Right ventricle myocardium superior (tissue), 1 donor: ENCODE results near the gene KCNK5. TPM values are rescaled to one million over a fixed set of nuclear protein-coding genes. Genes with fewer than 3 reads are reported as not detected.

ENCODE experiments used
- ATAC-seq: fragments of 200-7000 bp; cut with Tn5 transposase; one replicate; pipeline ENCODE4 v1.9.1; 2020; ENCODE audit warnings: mild to moderate bottlenecking; ENCODE audit not compliant: poor library complexity
- DNase-seq: peaks from one replicate; pipeline ENCODE4 v3.0.0-alpha.2; 2020
- intact Hi-C: fragments of 100-400 bp; cut with DNase I; formaldehyde crosslinking; loops from one replicate; pipeline ENCODE4 v1.11.2; 2022
- long read RNA-seq: library from polyadenylated mRNA; unstranded; transcript quantifications from one replicate; pipeline ENCODE4 v2.0.0, GENCODE V29; 2021
- total RNA-seq: library from RNA; stranded (reverse); fragmentation: NEBNext Ultra II Directional; extraction: Animal tissue kit (Norgen Biotek cat#: 25700); gene quantifications from one replicate; pipeline ENCODE4 v1.2.1, GENCODE V29; 2021
- donor health status: DM: no; HTN: yes; CAD: no; lungs with severe emphysema.

The KCNK5 gene
- 0.65 TPM for total RNA-seq
- long read RNA-seq, partial matches to known transcripts: 0 of 5 reads
- long read RNA-seq, other reads (novel, unspliced or antisense): 4 of 5 reads

- ATAC-seq (peak; percentile 96), DNase-seq (peak; percentile 86)
- intact Hi-C loops: no loop called here
Measured at GRCh38 chr6:39228992-39229767, at the start of gene KCNK5. Gene KCNK5 (minus strand): TSS chr6:39229475. CDS start chr6:39229111, 364 bp downstream.

GRCh38 chr6:39276379-39276995, 47.2 kb upstream of the KCNK5 start:
- ATAC-seq (no peak), DNase-seq (no peak)
- intact Hi-C loops: no loop called here

- DNase-seq (no peak), ATAC-seq (no peak)
- intact Hi-C loops: no loop called here
Measured at GRCh38 chr6:39274903-39275302, 45.6 kb upstream of the KCNK5 start.

- intact Hi-C loops: no loop called here
- DNase-seq (no peak), ATAC-seq (no peak)
Measured at GRCh38 chr6:39274471-39274870, 45.2 kb upstream of the KCNK5 start.

- ATAC-seq (no peak), DNase-seq (no peak)
- intact Hi-C loops: no loop called here
Measured at GRCh38 chr6:39273406-39273821, 44.1 kb upstream of the KCNK5 start.

- no peak for DNase-seq
- intact Hi-C loops: no loop called here
- no peak for ATAC-seq
Measured at GRCh38 chr6:39269961-39270360, 40.7 kb upstream of the KCNK5 start.

- intact Hi-C loops: no loop called here
- no peak for DNase-seq
- no peak for ATAC-seq
Measured at GRCh38 chr6:39268721-39269120, 39.4 kb upstream of the KCNK5 start.

- intact Hi-C loops: no loop called here
- no peak for ATAC-seq
Measured at GRCh38 chr6:39268171-39268570, 38.9 kb upstream of the KCNK5 start.

GRCh38 chr6:39266782-39267355, 37.6 kb upstream of the KCNK5 start:
- intact Hi-C loops: no loop called here
- no peak for DNase-seq
- no peak for ATAC-seq

More at GRCh38 chr6:39268171-39268570, 38.9 kb upstream of the KCNK5 start:
- no peak for DNase-seq

GRCh38 chr6:39266375-39266774, 37.1 kb upstream of the KCNK5 start:
- intact Hi-C loops: no loop called here
- DNase-seq (no peak), ATAC-seq (no peak)

- no peak for DNase-seq
- no peak for ATAC-seq
- intact Hi-C loops: no loop called here
Measured at GRCh38 chr6:39263303-39264037, 34.2 kb upstream of the KCNK5 start.

- DNase-seq (no peak), ATAC-seq (no peak)
- intact Hi-C loops: no loop called here
Measured at GRCh38 chr6:39261751-39262150, 32.5 kb upstream of the KCNK5 start.

GRCh38 chr6:39260953-39261352, 31.7 kb upstream of the KCNK5 start:
- no peak for DNase-seq
- ATAC-seq: no peak
- intact Hi-C loops: no loop called here

- ATAC-seq (no peak), DNase-seq (no peak)
- intact Hi-C loops: no loop called here
Measured at GRCh38 chr6:39260456-39260855, 31.2 kb upstream of the KCNK5 start.

GRCh38 chr6:39256294-39256940, 27.1 kb upstream of the KCNK5 start:
- intact Hi-C loops: no loop called here
- no peak for ATAC-seq
- DNase-seq: no peak

GRCh38 chr6:39254999-39255535, 25.8 kb upstream of the KCNK5 start:
- intact Hi-C loops: no loop called here
- ATAC-seq (no peak), DNase-seq (no peak)

- no peak for ATAC-seq
- intact Hi-C loops: no loop called here
- DNase-seq: no peak
Measured at GRCh38 chr6:39251406-39251805, 22.1 kb upstream of the KCNK5 start.

- intact Hi-C loops: no loop called here
- DNase-seq: no peak
- no peak for ATAC-seq
Measured at GRCh38 chr6:39250507-39250906, 21.2 kb upstream of the KCNK5 start.

- no peak for ATAC-seq
- intact Hi-C loops: no loop called here
- no peak for DNase-seq
Measured at GRCh38 chr6:39249278-39249677, 20.0 kb upstream of the KCNK5 start.
